OCI-LY7 (cell line): ENCODE measurements around the gene ANKRD1.

ENCODE experiments used
- EZH2phosphoT487 ChIP-seq: fragments of 200-600 bp; sonication (generic); IDR thresholded peaks from 2 replicates; pipeline ENCODE4 v1.6.1; 2018; ENCODE audit warnings: low read depth, borderline replicate concordance, mild to moderate bottlenecking, mixed run types, antibody characterized with exemption, low read length, moderate library complexity, mixed read lengths
- TF ChIP-seq, protein P1 (sequence below): fragments of 200-600 bp; sonication (generic); conservative IDR thresholded peaks from 2 replicates; pipeline ENCODE4 v1.5.1; 2014; ENCODE audit warnings: mild to moderate bottlenecking, antibody characterized with exemption, low read length, moderate library complexity, mixed read lengths

DNA sequence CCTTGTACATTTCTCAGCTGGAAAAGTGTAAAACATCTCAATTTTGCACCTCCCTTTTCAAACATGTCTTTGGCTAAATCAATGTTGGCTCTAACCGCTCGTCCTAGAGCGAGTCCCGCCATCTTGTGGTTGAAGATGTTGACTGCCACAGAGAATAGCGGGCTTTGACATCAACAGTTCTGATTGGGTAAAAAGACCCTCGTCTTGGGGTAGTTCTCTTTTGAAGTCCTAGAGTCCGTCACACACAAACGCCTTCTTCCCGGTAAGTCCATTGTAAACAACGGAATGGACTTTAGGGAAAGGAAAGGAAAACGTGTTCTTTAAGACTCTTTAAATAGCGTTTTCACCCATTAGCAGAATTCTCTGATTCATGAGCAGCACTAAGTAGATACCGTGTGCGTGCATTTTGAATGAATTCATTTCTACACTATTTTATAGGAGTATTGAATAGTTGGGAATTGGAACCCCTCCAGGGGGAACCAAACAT is 49.6 kb downstream of the ANKRD1 start:
- TF ChIP-seq, protein P1, sequence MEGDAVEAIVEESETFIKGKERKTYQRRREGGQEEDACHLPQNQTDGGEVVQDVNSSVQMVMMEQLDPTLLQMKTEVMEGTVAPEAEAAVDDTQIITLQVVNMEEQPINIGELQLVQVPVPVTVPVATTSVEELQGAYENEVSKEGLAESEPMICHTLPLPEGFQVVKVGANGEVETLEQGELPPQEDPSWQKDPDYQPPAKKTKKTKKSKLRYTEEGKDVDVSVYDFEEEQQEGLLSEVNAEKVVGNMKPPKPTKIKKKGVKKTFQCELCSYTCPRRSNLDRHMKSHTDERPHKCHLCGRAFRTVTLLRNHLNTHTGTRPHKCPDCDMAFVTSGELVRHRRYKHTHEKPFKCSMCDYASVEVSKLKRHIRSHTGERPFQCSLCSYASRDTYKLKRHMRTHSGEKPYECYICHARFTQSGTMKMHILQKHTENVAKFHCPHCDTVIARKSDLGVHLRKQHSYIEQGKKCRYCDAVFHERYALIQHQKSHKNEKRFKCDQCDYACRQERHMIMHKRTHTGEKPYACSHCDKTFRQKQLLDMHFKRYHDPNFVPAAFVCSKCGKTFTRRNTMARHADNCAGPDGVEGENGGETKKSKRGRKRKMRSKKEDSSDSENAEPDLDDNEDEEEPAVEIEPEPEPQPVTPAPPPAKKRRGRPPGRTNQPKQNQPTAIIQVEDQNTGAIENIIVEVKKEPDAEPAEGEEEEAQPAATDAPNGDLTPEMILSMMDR: peak; percentile 72
- no peak for TF ChIP-seq EZH2phosphoT487
